T-helper 22 cell (primary cell): ENCODE results near the gene DBP.
A peak's percentile ranks its signal among the peaks of the same experiment; 100 is the strongest.
"Not testable (repeated sequence)": the region's sequence is repeated elsewhere in the genome, so short reads cannot be mapped to it uniquely, and the experiment has no call there.

Experiments
- DNase-seq: peaks from one replicate; pipeline ENCODE4 v3.0.0-alpha.2; 2020; ENCODE audit warnings: low read depth

The DBP gene, protein sequence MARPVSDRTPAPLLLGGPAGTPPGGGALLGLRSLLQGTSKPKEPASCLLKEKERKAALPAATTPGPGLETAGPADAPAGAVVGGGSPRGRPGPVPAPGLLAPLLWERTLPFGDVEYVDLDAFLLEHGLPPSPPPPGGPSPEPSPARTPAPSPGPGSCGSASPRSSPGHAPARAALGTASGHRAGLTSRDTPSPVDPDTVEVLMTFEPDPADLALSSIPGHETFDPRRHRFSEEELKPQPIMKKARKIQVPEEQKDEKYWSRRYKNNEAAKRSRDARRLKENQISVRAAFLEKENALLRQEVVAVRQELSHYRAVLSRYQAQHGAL

DNA sequence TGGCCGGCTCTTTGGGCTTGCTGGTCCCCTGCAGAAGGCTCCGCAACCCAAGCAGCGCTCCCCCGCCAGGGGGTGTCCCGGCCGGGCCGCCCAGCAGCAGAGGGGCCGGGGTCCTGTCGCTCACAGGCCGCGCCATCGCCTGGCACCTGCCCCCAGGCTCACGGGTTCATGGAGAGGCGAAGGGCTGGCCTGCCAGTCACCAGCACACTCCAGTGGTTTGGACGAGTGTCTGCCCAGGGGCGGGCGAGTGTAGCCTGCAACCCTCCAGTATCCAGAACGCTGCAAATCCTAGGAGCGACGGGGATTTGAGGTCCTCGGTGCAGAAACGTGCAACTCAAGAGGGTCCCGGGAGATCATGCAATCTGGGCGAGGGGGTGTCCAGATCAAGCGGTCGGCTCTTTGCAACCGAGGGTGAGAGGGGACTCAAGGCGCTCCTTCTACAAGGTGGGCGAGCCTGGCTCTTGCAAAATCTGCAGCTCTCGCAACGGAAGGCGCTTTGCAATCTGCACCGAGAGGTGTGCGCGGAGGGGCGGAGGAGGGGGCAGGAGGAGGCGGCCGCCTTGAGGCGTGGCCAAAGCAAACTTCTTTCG, at the start of gene DBP:
Gene DBP (minus strand): TSS at position 521 of the 590 bp plus-strand sequence. CDS start 385 bp downstream, at position 136.
- DNase-seq, result no peak

DNA sequence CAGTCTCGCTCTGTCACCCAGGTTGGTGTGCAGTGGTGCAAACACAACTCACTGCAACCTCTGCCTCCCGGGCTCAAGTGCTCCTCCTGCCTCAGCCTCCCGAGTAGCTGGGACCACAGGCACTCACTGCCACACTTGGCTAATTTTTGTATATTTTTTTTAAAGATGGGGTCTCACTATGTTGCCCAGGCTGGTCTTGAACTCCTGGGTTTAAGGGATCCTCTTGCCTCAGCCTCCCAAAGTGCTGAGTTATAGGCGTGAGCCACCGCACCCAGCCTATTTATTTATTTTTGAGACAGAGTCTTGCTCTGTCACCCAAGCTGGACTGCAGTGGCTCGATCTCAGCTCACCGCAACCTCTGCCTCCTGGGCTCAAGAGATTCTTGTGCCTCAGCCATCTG, 49.5 kb upstream of the DBP start:
- DNase-seq, result not testable (repeated sequence)

DNA sequence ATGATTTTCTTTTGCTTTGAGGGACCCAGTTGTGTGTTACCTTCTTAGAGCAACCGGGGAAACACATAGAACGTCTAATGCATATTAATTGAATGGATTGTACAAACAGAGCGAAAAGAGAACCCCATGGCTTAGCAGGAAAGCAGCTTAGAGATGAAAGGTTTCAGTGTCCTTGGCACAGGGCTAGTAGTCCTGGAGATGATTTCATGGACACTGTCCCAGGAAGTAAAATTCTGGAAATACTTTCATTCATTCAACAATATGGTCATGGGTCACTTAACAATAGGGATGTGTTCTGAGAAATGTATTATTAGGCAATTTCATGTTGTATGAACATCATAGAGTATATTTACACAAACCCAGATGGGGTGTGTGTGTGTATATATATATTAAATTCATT, 48.9 kb upstream of the DBP start:
- DNase-seq, result no peak

DNA sequence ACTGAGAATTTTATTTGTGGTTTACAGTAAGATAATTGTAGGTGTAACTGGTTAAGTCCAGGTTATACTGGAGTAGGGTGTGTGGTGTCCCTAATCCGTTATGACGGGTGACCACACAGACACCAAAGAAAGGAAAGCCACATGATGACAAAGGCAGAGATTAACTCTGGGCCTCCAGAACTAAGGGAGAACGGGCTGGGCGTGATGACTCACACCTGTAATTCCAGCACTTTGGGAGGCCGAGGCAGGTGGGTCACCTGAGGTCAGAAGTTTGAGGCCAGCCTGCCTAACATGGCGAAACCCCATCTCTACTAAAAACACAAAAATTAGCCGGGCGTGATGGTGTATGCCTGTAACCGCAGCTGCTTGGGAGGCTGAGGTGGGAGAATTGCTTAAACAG, 48.4 kb upstream of the DBP start:
- DNase-seq, result no peak

DNA sequence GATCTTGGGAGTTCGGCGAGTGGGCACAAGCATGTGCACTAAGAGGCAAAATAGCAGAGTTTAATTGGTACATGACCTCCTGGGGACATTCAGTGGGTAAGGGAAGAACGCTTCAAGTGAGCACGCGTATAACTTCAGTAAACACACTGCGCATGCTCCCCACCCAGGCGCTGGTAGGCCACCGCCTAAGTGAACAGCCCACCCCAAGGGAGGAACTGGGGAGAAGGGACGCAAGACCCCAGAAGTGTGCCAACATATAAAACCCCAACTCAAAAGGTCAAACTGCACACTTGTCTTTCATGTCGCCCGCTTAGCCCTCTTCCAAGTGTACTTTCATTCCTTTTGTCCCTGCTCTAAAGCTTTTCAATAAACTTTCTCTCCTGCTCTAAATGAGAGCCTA, 46.2 kb upstream of the DBP start:
- DNase-seq, result no peak

DNA sequence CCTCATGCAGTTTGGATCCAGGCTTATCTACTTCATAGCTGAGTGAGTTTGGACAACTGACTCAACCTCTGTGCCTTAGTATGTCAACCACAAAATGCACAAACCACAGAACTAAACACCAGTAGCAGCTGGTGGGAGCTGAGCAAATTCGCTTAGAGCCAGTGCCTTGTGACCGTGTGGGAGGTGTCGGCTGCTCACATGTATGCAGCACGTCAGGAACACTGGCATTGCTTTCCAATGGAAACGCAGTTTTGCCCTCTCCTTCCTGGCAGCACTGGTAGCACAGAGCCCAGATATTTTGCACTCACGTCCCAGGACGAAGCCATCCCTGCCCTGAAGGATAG, 43.9 kb upstream of the DBP start:
- no peak for DNase-seq

DNA sequence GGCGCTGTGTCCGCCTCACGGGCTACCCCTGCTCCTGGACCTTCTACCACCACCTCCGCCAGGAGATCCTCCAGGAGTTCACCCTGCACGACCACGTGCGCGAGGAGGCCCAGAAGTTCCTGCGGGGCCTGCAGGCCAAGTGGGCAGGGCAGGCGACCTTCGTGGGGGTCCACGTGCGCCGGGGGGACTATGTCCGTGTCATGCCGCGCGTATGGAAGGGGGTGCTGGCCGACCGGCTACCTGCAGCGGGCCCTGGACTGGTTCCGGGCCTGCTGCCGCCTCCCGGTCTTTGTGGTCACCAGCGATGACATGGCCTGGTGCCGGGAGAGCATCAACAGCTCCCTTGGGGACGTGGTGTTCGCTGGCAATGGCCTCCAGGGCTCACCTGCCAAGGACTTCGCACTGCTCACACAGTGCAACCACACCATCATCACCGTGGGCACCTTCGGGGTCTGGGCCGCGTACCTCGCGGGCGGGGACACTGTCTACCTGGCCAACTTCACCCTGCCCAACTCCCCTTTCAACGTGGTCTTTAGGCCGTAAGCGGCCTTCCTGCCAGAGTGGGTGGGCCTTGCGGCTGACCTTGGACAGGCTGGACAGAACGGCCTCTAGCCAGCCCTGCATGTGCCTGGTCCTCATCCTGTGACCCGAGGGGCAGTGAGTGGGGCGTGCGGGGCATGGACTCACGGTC, 43.4 kb upstream of the DBP start:
- no peak for DNase-seq

DNA sequence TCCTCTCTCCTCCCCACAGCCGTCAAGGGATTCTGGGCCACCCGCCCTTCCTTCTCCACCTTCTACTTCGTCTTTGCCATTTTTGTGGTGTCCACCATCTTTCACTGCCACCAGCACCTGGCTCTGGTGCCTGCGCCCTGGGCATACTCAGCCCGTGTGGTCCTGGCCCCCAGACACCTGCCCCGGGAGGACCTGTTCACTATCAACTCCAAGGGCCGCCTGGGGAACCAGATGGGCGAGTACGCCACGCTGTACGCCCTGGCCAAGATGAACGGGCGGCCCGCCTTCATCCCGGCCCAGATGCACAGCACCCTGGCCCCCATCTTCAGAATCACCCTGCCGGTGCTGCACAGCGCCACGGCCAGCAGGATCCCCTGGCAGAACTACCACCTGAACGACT, 42.8 kb upstream of the DBP start:
- DNase-seq, result not testable (repeated sequence)

DNA sequence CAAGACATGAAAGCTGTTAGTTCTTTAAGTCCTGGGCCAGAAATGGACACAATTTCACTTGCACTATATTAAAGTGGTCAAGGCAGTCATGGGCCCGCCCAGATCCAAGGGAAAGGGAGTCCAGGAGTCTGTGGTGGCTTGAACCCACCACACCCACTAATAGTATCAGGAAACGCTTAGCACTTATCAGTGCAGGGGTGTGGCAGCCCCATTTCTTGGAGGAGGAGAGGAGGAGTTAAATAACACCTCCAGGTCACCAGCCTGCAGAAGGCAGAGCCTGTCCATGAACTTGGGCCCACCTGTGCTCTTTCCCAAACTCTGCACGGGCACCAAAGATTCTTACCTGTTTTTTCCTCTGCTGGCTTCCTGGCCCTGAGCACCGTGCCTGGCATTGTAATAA, 41.0 kb upstream of the DBP start:
- DNase-seq, result no peak

DNA sequence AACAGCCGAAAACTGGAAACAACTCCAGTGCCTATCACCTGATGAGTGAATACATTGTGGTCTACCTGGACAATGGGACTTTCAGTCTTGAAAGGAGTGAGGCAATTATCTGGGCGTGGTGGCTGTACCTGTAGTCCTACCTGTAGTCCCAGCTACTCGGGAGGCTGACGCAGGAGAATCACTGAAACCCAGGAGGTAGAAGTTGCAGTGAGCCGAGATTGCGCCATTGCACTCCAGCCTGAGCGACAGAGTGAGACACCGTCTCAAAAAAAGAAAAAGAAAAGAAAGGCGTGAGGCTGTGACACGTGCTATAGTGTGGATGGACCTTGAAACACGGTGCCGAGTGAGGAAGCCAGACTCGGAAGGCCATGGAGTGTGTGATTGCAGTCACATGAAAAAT, 39.7 kb upstream of the DBP start:
- DNase-seq, result no peak

DNA sequence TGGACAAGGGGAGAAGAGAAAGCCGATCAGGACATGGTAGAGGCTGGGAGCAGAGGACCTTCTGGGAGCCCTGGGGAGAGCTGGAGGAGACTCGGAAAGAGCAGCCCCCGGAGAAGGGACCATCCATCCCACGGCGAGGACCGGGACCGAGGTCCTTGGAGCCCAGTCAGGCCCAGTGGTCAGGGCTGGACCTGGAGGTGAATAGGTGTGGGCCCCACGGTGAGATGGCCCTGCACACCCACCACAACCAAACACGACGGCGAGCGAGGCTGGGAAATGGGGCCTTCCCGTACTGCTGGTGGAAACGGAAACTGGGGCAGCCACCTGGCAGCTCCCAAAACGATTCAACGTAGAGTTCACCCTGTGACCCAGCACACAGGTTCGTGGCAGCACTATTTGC, 39.3 kb upstream of the DBP start:
- no peak for DNase-seq

DNA sequence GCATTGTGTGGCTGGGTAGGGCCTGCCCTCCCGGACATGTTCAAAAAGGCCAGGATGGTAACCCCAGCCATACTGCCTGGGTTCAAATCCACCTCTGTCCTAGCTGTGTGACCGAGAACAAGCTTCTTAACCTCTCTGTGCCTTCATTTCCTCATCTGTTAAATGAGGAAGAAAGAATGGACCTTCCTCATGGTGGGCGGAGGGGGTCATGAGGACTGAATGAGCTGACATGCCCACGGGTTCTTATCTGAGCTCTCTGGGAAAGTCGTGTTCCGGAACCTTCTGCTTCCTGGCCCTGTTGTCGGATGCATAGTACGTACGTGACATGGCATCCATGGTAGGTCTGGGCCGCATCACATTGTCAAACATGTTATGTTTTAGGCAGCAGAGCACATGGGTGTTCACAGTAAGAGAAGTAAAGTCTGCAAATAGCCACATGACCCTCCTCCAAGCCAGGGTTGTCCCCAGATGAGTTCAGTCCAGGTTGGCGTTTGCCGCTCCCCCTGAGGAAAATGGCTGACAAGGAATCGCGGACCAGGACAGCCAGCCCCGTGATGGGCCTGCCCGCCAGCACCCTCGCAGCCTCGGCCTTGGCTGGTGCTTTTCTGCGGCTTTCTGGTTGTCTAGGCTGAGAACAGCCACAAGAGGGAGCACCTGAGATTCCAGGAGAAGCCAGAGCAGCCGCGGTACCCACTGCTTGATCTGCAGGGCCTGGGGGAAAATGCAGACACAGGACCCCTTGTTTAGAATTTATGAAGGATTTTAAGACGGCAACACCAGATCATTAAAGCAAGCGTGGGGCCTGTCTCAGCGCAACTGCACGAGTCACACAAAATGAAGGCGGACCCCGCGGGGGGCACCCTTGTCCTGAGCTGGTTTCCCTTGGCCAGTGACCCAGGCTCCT, 38.0 kb upstream of the DBP start:
- peak; percentile 47 for DNase-seq

DNA sequence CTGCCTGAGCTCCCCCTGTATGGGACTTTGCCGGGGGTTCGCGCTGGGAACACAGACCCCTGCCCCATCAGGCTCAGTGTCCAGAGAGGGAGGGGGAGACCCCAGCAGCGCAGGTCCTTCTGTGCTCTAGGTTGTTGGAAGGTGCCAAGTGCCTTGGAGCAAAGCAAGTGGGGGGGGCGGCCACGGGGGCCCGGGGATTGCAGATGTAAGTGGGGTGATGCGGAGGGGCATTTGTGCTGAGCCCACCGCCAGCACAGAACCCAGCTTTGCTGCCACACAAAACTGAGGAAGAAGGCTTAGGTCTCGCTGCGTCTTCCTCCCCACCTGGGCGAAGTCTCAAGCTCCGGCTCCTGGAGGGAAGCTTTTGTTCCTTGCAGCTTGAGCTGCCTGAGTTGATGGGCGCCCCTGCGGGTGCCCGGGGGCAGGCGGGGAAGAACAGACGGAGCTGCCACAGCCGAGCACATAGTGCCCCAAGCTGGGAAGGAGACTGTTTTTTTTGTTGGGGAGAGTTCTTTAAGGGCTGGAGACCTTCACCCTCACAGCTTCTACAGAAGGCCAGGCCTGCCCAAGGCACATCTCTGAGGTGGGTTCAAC, 37.1 kb upstream of the DBP start:
- DNase-seq, result no peak

DNA sequence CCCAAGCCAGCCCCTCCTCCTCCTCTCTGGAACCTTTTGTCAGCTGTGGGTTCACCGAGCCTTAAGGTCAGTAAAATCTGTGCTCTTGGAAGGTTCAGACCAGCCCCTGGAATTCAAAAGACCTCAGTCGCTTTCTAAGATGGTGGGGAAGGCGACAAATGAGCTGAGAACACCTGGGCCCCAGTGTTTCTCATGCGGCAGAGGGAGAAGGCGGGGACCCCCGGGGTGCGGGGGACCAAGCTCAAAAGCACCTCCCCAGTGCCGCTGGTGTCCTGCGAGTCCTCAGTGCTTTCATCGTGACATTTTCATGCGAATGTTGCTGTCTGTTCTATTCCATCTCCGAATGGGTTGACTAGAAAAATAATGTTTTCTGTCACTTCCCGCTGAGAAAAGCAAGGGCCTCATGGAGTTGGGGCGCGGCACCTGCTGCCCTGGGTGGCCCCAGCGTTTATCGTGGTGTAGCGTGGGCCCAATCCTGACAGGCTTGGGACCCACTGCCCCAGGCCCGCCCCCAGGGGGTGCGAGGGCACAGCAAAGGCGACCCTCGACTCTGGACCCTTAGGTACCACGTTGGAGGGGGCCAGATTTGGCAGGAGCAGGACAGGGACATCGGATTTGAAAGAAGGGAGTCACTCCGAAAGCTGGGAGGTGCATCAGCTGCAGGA, 36.4 kb upstream of the DBP start:
- DNase-seq, result no peak

DNA sequence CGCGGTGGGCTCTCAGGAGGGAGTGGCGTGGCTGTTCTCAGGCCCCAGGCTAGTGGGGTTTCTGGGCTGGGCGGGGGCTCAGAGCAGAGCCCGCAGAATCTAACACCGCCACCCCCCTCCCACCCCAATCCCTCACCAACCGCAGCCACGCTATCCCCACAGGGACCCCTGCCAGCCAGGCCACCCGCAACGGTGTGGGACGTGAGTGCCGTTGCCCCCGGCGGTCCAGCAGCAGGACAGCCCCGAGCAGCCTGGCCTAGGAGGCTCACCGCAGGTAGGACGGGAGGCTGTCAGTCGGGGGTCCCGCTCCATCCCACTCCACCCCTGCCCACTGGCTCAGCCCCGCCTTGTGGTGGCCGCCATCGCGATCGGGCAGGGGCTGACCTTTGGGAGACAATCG, 35.8 kb upstream of the DBP start, which contains the start of gene NTN5:
Gene NTN5 (minus strand): TSS at position 24 of the 400 bp plus-strand sequence. CDS start 2,031 bp downstream, outside the sequence.
- no peak for DNase-seq

DNA sequence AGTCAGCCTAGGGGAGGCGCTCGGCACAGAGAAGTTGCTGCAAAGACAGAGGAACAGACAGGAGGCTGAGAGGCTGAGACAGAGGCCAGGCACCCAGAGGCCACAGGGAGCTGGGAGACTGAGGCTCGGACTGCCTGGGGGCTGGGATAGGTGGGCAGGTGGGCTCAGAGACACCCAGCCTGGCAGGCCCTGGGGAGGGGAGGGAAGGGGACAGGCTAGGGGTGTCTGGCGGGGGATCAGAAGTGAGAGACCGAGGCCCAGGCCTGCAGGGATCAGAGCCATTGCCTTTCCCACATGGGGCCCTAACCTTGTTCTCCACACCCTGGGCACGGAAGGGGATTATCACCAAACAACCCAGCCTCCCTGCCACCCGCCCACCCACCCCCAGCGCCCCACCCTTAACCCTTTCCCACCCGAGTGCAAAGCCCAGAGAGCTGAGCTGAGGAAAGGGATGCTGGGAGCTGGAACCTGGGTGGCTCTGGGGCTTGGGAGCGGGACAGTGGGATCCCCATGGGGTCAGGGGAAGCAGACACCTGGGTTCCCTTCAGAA, 34.3 kb upstream of the DBP start:
- no peak for DNase-seq

DNA sequence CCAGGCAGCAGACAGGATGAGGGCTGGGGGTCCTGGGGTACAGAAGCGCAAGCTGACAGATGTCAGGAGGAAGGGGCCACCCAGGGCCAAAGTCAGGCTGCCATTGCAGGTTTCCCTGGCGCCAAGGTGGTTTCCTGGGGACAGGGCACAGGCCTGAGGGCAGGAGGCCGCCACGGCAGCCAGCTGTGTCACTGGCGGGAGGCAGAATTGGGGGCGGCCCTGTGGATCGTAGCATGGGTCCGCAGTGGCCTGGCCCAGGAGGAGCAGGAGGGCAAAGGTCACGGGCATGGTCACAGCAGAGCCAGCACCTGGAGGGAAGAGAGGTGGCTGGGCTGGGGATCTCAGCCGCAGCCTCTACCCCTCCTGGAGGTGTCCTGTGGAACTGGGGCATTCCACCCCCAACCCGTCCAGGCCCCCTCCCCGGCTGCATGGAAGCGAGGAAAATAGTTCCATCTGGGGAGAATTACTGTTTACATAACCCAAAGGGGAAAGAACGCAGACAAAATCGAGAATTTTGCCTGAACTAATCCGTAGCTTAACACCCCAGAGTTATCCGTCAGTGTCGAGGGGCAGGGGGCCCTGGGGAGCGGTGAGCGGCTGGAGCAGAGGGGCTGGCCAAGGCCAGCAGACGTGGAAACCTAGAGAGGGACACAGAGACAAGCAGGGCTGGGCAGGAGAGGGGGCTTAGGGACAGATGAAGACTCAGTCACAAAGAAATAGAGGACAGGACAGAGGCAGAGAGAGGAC, 33.7 kb upstream of the DBP start:
- DNase-seq, result no peak

DNA sequence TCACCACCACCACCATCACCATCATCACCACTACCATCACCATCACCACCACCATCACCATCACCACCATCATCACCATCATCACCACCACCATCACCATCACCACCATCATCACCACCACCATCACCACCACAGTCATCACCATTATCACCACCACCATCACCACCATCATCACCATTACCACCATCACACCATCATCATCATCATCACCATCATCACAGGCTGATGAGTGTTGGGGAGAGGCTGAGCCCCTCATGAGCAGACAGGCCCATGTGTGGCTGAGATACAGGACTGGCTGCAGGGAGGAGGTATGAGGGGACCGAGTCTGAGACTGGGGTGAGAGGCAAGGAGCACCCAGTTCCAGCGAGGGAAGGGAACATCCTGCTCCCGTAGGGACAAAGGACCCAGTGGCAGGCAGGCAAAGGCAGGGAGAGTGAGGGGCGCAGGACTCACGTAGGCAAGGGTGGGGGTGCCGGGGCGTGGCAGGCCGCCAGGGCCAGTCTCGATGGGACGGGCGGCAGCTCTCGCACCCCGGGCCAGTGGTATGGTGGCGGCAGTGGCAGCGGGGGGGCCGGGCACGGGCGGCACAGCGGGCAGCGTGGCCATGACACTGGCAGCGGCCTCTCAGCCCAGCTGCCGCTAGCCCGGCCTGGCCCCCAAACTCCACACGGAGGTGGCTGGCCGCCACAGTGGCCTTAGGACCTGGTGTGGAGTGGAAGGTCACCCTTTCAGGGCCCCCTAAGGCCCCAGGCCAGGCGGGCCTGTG, 32.9 kb upstream of the DBP start:
- no peak for DNase-seq

DNA sequence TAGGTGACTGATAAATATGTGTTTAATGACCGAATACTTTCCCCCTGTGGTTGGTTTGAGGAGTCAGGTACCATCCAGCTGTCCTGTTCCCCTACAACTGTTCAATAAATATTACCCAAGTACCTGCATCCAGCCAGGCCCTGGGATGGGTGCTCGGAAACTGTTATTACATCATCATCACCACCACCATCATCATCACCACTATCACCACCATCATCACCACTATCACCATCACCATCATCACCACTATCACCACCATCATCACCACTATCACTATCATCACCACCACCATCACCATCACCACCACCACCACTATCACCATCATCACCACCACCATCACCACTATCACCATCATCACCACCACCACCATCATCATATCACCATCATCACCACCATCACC, 31.6 kb upstream of the DBP start:
- DNase-seq, result no peak

DNA sequence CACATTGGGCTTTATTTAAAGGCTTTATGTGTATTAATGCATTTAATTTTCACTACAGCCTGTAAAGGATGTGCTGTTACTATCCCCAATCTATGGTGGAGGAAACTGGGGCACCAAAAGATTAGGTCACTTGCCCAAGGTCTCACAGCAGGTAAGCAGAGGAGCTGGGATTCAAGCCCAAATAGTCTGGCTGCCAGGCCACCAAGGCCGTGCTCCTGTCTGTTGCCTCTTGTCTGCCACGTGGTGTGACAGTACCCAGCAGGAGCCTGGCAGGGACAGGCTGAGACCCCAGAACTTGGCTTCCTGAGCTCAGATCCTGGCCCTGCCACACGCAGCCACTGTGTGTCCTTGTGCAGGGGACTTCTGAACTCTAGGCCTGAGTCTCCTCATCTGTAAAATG, 31.2 kb upstream of the DBP start:
- DNase-seq, result no peak
